PC-9 (cell line): ENCODE results near the gene SLC1A4. TPM values are rescaled to one million over a fixed set of nuclear protein-coding genes. Genes with fewer than 3 reads are reported as not detected.
A peak's percentile ranks its signal among the peaks of the same experiment; 100 is the strongest.

ENCODE experiments used
- BruUV-seq: library from RNA; stranded (reverse); fragments of 400-500 nt; replicated peaks from 2 replicates; lab custom pipeline; 2021; lab: Mats Ljungman, UMichigan
- CTCF ChIA-PET: fragments of 300-600 bp; sonication (Branson Sonifier 250); formaldehyde crosslinking; loops from one replicate; lab custom pipeline; 2022; ENCODE audit warnings: antibody characterized with exemption; lab: Charles Lee
- POLR2A ChIA-PET: fragments of 300-600 bp; sonication (Branson Sonifier 250); formaldehyde crosslinking; loops from one replicate; lab custom pipeline; 2022; ENCODE audit warnings: antibody characterized with exemption; ENCODE audit not compliant: unreplicated experiment; lab: Charles Lee
- DNase-seq, 2 experiments: peaks; one replicate each; pipeline versions ENCODE4 v3.0.0 to v3.0.0-alpha.2; 2015 to 2022; ENCODE audit warnings: mixed read lengths in 1 of 2
- H2AFZ ChIP-seq: fragments of 200-600 bp; sonication (generic); 2 replicates; pipeline ENCODE4 v1.8.1; 2017; ENCODE audit warnings: antibody characterized with exemption
- H3F3A ChIP-seq: fragments of 200-600 bp; sonication (generic); 2 replicates; pipeline ENCODE4 v1.8.1; 2017; ENCODE audit warnings: antibody characterized with exemption, mild to moderate bottlenecking, low read depth; ENCODE audit not compliant: insufficient read depth
- H3K27ac ChIP-seq: fragments of 200-600 bp; sonication (generic); 2 replicates; pipeline ENCODE4 v1.6.1; 2016; ENCODE audit warnings: mixed run types
- H3K27me3 ChIP-seq: fragments of 200-600 bp; sonication (generic); 2 replicates; pipeline ENCODE4 v1.6.1; 2016; ENCODE audit warnings: low read depth, mixed run types; ENCODE audit not compliant: insufficient read depth
- H3K36me3 ChIP-seq: fragments of 200-600 bp; sonication (generic); 2 replicates; pipeline ENCODE4 v1.6.1; 2016; ENCODE audit warnings: low read depth, mixed run types
- H3K4me1 ChIP-seq: fragments of 200-600 bp; sonication (generic); replicated peaks from 2 replicates; pipeline ENCODE4 v1.6.1; 2016; ENCODE audit warnings: mixed run types; ENCODE audit not compliant: insufficient read depth
- H3K4me2 ChIP-seq: fragments of 200-600 bp; sonication (generic); 2 replicates; pipeline ENCODE4 v1.6.1; 2017; ENCODE audit warnings: mixed run types
- H3K4me3 ChIP-seq: fragments of 200-600 bp; sonication (generic); 2 replicates; pipeline ENCODE4 v1.6.1; 2016; ENCODE audit warnings: mixed run types
- H3K79me2 ChIP-seq: fragments of 200-600 bp; sonication (generic); 2 replicates; pipeline ENCODE4 v1.6.1; 2017; ENCODE audit warnings: low read depth, mixed run types
- H3K9me2 ChIP-seq: fragments of 200-600 bp; sonication (generic); 2 replicates; pipeline ENCODE4 v1.8.1; 2017; ENCODE audit warnings: mild to moderate bottlenecking; ENCODE audit not compliant: insufficient read depth
- H3K9me3 ChIP-seq: fragments of 200-600 bp; sonication (generic); 2 replicates; pipeline ENCODE4 v1.8.1; 2016; ENCODE audit warnings: low read depth; ENCODE audit not compliant: insufficient read depth
- H4K20me1 ChIP-seq: fragments of 200-600 bp; sonication (generic); 2 replicates; pipeline ENCODE4 v1.8.1; 2017; ENCODE audit not compliant: insufficient read depth
- EZH2 ChIP-seq: fragments of 200-600 bp; sonication (generic); IDR thresholded peaks from 2 replicates; pipeline ENCODE4 v1.8.0; 2017; ENCODE audit warnings: antibody characterized with exemption, low read depth
- intact Hi-C: fragments of 100-400 bp; cut with micrococcal nuclease; formaldehyde crosslinking; loops from one replicate; pipeline ENCODE4 v1.10.0; 2022; ENCODE audit not compliant: unreplicated experiment
- total RNA-seq: library from RNA; stranded (reverse); gene quantifications from 2 replicates; pipeline ENCODE4 v1.2.3, GENCODE V29; 2021
- TF ChIP-seq, protein P1 (sequence below): fragments of 200-600 bp; sonication (generic); conservative IDR thresholded peaks from 2 replicates; pipeline ENCODE4 v1.6.1; 2017; ENCODE audit warnings: mixed run types, antibody characterized with exemption, mild to moderate bottlenecking, moderate library complexity

SLC1A4 gene
- total RNA-seq, 1 experiment from 2014 or later, result 8.7 TPM

DNA sequence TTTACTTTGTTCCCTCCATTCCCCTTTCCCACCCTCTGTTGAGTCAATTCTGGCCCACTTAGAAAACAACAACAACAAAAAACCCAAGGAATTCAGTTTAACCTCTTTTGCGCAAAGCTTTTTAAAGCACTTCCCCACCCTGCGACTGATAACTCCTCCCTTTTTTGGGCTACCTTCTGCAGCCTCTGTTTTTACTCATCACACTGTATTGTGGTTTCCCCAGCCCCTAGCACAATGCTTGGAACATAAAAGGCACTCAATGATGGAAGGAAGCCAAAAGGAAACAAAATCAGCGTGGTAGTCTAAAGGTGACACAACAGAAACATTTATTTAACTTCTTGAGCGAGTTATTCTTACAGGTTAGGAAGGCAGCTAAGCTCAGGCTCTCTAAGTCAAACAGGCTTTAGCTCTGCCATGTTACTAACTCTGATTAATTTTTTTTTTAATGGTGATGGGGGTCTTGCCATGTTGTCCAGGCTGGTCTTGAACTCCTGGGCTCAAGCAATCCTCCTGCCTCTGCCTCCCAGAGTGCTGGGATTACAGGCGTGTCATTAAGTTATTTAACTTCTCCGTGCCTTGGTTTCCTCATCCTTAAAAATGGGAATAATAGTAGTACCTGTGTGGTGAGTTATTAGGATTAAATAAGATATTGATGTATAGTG, 68.3 kb downstream of the SLC1A4 start:
- no peak for TF ChIP-seq EZH2
- TF ChIP-seq, protein P1, sequence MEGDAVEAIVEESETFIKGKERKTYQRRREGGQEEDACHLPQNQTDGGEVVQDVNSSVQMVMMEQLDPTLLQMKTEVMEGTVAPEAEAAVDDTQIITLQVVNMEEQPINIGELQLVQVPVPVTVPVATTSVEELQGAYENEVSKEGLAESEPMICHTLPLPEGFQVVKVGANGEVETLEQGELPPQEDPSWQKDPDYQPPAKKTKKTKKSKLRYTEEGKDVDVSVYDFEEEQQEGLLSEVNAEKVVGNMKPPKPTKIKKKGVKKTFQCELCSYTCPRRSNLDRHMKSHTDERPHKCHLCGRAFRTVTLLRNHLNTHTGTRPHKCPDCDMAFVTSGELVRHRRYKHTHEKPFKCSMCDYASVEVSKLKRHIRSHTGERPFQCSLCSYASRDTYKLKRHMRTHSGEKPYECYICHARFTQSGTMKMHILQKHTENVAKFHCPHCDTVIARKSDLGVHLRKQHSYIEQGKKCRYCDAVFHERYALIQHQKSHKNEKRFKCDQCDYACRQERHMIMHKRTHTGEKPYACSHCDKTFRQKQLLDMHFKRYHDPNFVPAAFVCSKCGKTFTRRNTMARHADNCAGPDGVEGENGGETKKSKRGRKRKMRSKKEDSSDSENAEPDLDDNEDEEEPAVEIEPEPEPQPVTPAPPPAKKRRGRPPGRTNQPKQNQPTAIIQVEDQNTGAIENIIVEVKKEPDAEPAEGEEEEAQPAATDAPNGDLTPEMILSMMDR, result no peak
- H3K79me2 ChIP-seq, result no peaks in the 10 kb centered on the region
- no peaks in the 10 kb centered on the region for H3K9me2 ChIP-seq
- intact Hi-C loops, result loop anchor here (5.0 kb wide), 1 partner anchor 170 kb away; the partner anchor contains the start of gene ACTR2
- H3K36me3 ChIP-seq, result no peaks in the 10 kb centered on the region
- peak overlapping the region; percentile 99; the same call in 1 of the 2 replicates for H2AFZ ChIP-seq
- H3K4me2 ChIP-seq, result peak overlapping the region; percentile 90
- H3K27me3 ChIP-seq, result no peaks in the 10 kb centered on the region
- H3K4me1 ChIP-seq, result peaks cover 14% of the 10 kb centered on the region
- BruUV-seq, result no TSS peak
- DNase-seq, result peak; percentile 41 to 74
- peaks cover 9% of the 10 kb centered on the region; the same call in 1 of the 2 replicates for H3F3A ChIP-seq
- no peaks in the 10 kb centered on the region; the same call in 1 of the 2 replicates for H4K20me1 ChIP-seq
- no peak overlapping the region for H3K27ac ChIP-seq
- CTCF ChIA-PET, result no interaction called here
- peak overlapping the region; percentile 86 for H3K4me3 ChIP-seq
- no peaks in the 10 kb centered on the region for H3K9me3 ChIP-seq
- POLR2A ChIA-PET, result interaction anchor here (0.6 kb wide), 1 partner anchor 200 kb away, joined by 7 read pairs; no protein-coding TSS in a partner anchor

DNA sequence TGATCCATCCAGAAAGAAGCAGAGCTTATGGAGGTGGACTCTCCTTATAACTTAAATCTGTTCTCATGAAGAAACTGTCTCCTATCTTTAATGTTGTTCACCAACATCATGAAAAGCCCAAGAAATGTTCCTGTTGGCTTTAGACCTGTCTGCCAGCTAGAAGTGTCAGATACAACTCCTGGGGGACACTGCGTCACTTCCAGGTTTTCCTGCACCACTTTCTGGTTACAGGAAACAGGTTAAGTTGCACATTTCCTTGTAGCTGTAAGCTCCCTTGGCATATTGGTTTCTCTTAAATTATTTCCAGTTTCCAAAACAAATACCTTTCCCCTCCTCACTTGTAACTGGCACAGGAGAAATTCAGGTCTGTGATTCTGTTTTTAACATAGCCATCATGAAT, 69.9 kb downstream of the SLC1A4 start:
- CTCF ChIA-PET, result interaction anchor here (0.5 kb wide), 1 partner anchor 81 kb away, joined by 4 read pairs; no protein-coding TSS in a partner anchor
- H3K9me3 ChIP-seq, result no peaks in the 10 kb centered on the region
- peaks cover 16% of the 10 kb centered on the region for H3K4me1 ChIP-seq
- intact Hi-C loops, result loop anchor here (5.0 kb wide), 1 partner anchor 168 kb away; the partner anchor contains the start of gene ACTR2
- no peak for DNase-seq
- no peak overlapping the region for H3K4me2 ChIP-seq
- no peak overlapping the region for H3K27ac ChIP-seq
- H3K4me3 ChIP-seq, result no peak overlapping the region
- no TSS peak for BruUV-seq
- peaks cover 9% of the 10 kb centered on the region; the same call in 1 of the 2 replicates for H3F3A ChIP-seq
- no peaks in the 10 kb centered on the region for H3K27me3 ChIP-seq
- POLR2A ChIA-PET, result interaction anchor here (0.6 kb wide), 2 partner anchors 71 to 97 kb away, joined by 3 to 17 read pairs; partner anchors contain the start of gene RAB1A
- H3K9me2 ChIP-seq, result no peaks in the 10 kb centered on the region
- H3K79me2 ChIP-seq, result no peaks in the 10 kb centered on the region
- no peaks in the 10 kb centered on the region for H3K36me3 ChIP-seq
- TF ChIP-seq, protein P1, result no peak
- TF ChIP-seq EZH2, result no peak
- no peaks in the 10 kb centered on the region; the same call in 1 of the 2 replicates for H4K20me1 ChIP-seq
- no peak overlapping the region for H2AFZ ChIP-seq

DNA sequence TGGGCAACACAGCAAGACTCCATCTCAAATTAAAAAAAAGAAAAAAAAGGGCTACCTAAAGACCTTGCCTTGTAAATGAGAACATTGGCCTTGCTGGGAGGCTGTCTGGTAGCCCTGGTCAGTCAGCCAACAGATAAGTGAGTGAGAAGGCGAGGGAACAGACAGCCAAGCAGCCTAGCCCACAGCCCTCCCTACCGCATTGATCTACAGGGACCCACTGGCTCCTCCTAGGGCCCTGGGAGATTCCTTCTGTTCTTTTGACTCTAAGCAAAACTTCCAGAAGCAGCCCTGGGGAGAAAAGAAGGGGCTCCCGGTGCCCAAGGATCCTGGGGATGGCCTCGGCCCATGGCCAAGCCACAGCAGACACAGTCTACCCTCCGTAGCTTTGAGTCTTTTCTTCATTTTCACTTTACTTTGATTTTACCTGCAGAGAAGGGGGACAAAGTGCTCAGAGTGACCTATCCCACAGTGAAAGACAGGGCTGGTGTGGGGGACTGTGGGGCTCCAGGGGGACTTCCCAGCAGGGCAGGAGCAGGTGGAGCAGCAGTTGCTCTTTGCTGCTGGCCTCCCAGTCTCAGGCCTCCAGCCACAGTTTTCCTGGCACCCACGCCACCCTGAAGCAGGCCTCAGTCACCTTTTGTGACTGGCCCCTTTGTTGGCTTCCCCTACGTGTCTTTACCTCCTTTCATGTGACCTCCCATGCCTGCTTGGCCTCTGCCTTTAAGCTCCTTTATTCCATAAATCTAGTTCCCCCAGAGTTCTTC, 72.1 kb downstream of the SLC1A4 start:
- TF ChIP-seq EZH2, result no peak
- TF ChIP-seq, protein P1, result no peak
- POLR2A ChIA-PET, result no interaction called here
- intact Hi-C loops, result loop anchor here (10.0 kb wide), 1 partner anchor 103 kb away; no protein-coding TSS in a partner anchor

More for the DNA sequence above, 72.1 kb downstream of the SLC1A4 start:
- Histone ChIP-seq H3F3A (peaks cover 19% of the 10 kb centered on the region; the same call in 1 of the 2 replicates), H3K4me2 (no peak overlapping the region), H2AFZ (no peak overlapping the region), H3K36me3 (no peaks in the 10 kb centered on the region), H3K27ac (no peak overlapping the region), H3K9me3 (no peaks in the 10 kb centered on the region), H3K4me1 (peaks cover 31% of the 10 kb centered on the region), H3K79me2 (no peaks in the 10 kb centered on the region), H4K20me1 (peaks cover 7% of the 10 kb centered on the region), H3K27me3 (no peaks in the 10 kb centered on the region), H3K4me3 (no peak overlapping the region), H3K9me2 (no peaks in the 10 kb centered on the region)
- CTCF ChIA-PET, result no interaction called here
- no TSS peak for BruUV-seq
- DNase-seq, result no peak
